GM12864 (cell line): ENCODE results near the gene ATG9B.
A peak's percentile ranks its signal among the peaks of the same experiment; 100 is the strongest.

Source experiments
- DNase-seq: peaks from one replicate; pipeline ENCODE4 v3.0.0-alpha.2; 2011; ENCODE audit warnings: low read depth
- H3K4me3 ChIP-seq: 2 replicates; pipeline ENCODE4 v1.5.1; 2011; ENCODE audit warnings: mild to moderate bottlenecking, low read depth, low read length, control low read depth
- TF ChIP-seq, protein P1 (sequence below): IDR thresholded peaks from 2 replicates; pipeline ENCODE4 v1.5.1; 2011; ENCODE audit warnings: low read depth, mild to moderate bottlenecking, moderate library complexity, low read length, control low read depth, inconsistent platforms; ENCODE audit errors: missing control alignments

Gene ATG9B

DNA sequence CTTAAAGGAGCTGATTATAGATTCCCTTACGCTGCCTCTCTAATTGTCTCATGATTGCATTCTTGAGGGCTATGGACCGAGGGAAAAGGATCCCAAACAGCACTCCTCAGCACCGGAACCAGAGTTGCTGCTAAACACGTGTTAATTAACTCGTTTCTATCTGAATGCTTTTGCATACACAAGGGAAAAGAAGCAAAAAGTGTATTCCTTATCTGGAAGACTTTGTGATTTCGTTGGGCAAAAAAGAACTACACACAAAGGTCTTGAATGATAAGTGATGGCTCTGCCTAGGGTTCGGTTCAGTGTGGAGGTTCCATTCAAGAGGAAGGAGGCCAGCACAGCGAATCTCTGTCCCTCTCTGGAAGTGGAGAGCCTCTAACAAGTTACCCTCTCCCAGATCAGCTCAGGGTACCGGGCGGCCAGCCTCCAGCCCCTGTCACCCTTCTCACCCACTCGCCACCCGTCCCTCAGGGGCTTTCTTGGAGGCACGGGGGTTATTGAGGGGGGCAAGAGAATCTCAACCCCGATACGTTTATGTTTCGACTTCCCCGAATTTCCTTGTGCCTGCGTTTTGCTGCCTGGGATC lies 34.6 kb upstream of the ATG9B start:
- H3K4me3 ChIP-seq = peak overlapping the region; percentile 64
- TF ChIP-seq, protein P1, sequence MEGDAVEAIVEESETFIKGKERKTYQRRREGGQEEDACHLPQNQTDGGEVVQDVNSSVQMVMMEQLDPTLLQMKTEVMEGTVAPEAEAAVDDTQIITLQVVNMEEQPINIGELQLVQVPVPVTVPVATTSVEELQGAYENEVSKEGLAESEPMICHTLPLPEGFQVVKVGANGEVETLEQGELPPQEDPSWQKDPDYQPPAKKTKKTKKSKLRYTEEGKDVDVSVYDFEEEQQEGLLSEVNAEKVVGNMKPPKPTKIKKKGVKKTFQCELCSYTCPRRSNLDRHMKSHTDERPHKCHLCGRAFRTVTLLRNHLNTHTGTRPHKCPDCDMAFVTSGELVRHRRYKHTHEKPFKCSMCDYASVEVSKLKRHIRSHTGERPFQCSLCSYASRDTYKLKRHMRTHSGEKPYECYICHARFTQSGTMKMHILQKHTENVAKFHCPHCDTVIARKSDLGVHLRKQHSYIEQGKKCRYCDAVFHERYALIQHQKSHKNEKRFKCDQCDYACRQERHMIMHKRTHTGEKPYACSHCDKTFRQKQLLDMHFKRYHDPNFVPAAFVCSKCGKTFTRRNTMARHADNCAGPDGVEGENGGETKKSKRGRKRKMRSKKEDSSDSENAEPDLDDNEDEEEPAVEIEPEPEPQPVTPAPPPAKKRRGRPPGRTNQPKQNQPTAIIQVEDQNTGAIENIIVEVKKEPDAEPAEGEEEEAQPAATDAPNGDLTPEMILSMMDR = no peak
- DNase-seq = no peak

DNA sequence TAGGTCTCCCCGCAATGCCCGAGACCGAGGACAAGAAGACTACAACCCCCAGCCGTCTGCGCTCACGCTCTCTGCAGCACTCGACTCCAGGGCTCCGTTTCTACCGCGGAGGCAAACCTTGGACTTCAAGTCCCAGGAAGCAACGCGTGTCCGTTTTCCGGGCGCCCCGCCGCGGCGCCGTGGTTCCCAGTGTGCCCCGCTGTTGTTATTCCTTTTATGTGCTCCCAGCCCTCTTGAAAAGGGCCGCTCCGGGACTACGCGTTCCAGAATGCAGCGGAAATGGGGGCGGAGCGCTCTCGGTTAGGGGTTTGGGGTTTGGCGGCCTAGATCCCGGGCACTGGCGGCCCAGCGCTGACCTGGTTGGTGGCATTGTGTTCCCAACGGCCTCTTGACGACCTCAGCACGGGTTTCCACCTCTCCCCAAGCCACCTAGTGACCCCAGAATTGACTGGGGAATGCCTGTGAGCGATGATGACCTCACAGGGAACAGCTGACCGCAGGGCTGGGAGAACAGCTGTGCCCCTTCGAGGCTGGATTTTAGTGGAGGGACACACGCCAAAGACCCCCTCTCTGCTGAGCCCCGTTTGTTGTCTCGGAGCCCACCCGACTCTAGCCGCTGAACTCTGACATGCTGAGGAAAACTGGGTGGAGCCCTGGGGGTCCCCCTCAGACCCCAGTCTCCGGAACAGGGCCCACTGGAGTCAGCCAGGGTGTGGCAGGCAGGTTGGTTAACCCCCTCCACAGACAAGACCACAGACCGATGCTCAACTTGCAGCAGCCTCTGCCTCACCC lies 33.9 kb upstream of the ATG9B start:
- peak; percentile 98 for DNase-seq
- TF ChIP-seq, protein P1 = no peak
- peak overlapping the region; percentile 64 for H3K4me3 ChIP-seq

DNA sequence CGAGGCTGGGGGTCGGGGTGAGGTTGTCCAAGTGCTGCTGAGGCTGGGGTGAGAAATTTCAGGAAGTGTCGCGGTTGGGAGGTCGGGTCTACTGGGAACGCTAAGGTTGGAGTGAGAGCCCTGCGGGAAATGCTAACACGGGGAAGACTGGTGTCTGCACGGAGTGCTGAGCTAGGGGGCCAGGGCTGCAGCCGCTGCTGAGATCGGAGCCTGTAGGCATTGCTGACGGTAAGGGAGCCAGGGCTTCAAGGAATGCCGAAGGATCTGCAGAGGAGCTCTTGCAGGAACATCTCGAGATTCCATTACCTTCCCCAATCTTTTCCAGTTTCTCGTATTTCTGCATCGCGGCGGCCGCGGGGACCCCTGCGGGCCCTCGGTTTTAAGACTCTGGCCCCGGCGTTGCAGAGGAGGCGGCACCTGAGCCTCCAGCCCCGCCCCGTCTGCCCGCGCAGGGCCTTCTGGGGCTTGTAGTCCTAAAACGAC lies 33.3 kb upstream of the ATG9B start, which contains the start of gene CDK5:
Gene CDK5 (minus strand): TSS at position 392 of the 483 bp plus-strand sequence. CDS start 49 bp downstream, at position 343.
- DNase-seq = no peak
- H3K4me3 ChIP-seq = peak within 1 kb of the TSS; percentile 64
- TF ChIP-seq, protein P1 = no peak

DNA sequence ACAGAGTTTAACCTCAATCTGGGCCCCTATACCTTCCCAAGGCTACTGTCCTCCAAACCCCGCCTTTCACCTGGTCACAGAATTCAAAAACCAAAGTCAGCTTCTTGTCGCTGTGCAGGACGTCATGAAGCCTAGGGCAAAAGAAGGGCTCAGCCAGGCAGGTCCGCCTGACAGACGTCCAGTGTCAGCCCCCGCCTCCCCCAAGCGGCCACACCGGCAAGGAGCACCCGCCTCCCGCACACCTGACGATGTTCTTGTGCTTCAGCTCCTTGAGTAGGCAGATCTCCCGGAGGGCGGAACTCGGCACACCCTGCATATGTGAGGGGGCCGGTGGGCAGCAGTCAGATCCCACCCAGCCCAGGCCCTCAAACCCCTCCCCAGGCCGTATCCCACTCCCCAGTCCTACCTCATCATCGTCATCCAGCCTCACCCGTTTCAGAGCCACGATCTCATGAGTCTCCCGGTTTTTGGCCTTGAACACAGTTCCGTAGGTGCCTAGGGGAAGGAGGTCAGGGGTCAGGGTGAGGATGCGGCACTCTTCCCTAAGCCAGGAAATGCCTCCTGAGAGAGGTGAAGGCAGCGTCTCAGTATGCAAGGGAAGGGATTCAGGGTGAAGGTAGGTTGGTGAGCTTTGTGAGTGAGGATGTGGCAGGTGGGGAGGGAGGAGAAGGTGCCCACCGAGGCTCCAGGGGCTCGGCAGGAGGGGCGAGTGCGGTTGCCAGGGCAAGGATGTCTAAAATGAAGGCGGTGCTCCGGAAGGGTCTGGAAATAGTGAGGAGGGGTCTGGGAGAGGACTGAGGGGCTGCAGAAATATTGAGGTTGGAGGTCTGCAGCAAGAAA lies 32.6 kb upstream of the ATG9B start:
- DNase-seq = no peak
- peak overlapping the region; percentile 64 for H3K4me3 ChIP-seq
- TF ChIP-seq, protein P1 = no peak

DNA sequence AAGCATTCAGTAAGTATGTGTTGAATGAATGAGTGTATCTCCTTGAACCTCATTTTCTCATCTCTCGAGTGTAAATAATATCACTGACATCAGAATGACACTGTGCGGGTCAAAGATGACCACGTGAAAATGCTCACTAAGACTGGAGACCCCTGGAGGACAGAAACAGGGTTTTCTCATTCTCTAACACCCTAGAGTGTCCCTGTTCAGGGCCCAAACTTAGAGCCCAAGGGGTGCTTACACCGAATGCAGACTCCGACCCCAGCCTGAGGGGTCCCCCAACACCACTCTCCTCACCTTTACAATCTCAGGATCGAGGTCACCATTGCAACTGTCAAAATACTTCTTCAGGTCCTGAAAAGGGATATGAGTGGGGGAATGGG lies 32.0 kb upstream of the ATG9B start:
- TF ChIP-seq, protein P1 = no peak
- H3K4me3 ChIP-seq = no peak overlapping the region
- no peak for DNase-seq

DNA sequence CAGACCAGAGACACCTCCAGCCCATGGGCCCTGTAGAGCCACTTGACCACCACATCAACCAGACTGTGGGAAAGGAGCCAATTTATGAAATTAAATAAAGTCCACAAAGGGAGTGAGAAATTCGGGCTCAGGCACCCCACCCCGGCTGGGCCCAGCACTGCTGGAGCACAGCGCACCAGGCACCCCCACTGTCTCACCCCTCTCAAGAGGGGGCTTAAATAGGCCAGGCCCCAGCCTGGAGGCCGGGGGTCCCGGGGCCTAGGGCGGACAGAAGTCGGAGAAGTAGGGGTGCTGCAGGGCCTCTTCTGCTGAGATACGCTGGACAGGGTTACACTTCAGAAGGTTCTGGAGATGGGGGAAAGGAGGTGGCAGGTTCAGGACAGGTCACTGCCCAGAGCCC lies 29.5 kb upstream of the ATG9B start:
- no peak overlapping the region for H3K4me3 ChIP-seq
- DNase-seq = no peak
- TF ChIP-seq, protein P1 = no peak
